NT2/D1 (cell line): ENCODE results near the gene AIMP1.

Experiments
- SUZ12 ChIP-seq: IDR thresholded peaks from 2 replicates; pipeline ENCODE4 v1.6.1; 2011; ENCODE audit not compliant: insufficient read length, insufficient read depth; ENCODE audit errors: extremely low read depth
- YY1 ChIP-seq: IDR thresholded peaks from 2 replicates; pipeline ENCODE4 v1.6.1; 2011; ENCODE audit not compliant: insufficient read length, insufficient read depth
- ZNF274 ChIP-seq: IDR thresholded peaks from 2 replicates; pipeline ENCODE4 v1.6.1; 2011; ENCODE audit warnings: mild to moderate bottlenecking, low read depth, low read length

DNA sequence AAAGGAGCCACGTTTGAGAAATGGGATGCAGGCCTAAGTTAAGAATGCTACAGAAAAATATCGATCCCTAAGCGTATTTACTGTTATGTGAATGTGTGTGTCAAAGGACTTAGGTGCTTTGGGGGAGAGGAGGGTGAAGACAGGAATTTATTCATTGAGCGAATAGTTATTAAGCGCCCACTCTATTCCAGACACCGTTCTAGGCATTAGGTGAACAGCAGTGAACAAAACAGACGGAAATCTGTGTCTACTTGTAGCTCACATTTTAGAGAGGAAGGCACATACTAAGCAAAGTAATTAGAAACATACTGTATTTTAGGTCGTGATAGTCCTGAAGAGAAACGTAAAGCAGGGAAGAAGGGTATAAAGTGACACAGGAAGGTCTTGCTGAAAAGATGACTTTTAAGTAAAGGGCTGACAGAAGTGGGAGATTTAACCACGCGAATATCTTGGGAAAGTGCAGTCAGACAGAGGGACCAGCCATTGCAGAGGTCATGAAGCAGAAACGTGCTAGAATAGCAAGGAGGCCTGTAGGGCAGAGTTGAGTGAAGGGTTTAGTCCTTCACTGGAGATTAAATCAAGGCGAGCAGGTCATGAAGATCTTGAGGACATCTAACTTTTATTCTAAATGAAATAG is 541 bp downstream of the AIMP1 start:
- TF ChIP-seq YY1: no peak
- TF ChIP-seq SUZ12: no peak
- no peak for TF ChIP-seq ZNF274
